HG02885 (cell line): ENCODE measurements around the gene TRIM32.
A peak's percentile ranks its signal among the peaks of the same experiment; 100 is the strongest.

ENCODE experiments used
- ATAC-seq: cut with Tn5 transposase; IDR thresholded peaks from one replicate; pipeline ENCODE4 v1.9.1; 2021; ENCODE audit warnings: mild to moderate bottlenecking; ENCODE audit not compliant: unreplicated experiment, poor library complexity

TRIM32 gene

GRCh38 chr9:116703634-116704033 is 16.5 kb downstream of the TRIM32 start:
- ATAC-seq, result no peak

- ATAC-seq, result no peak
These were observed 17.4 kb downstream of the TRIM32 start for GRCh38 chr9:116704470-116704869.

GRCh38 chr9:116705531-116705930 is 18.4 kb downstream of the TRIM32 start:
- ATAC-seq, result no peak

GRCh38 chr9:116706310-116707290 is 19.5 kb downstream of the TRIM32 start:
- no peak for ATAC-seq

GRCh38 chr9:116712781-116713180 is 25.7 kb downstream of the TRIM32 start:
- no peak for ATAC-seq

- ATAC-seq, result no peak
These were observed 26.2 kb downstream of the TRIM32 start for GRCh38 chr9:116713271-116713670.

GRCh38 chr9:116715751-116716150 is 28.6 kb downstream of the TRIM32 start:
- ATAC-seq, result no peak

GRCh38 chr9:116716438-116716837 is 29.3 kb downstream of the TRIM32 start:
- ATAC-seq, result no peak

GRCh38 chr9:116717150-116717549 is 30.0 kb downstream of the TRIM32 start:
- ATAC-seq, result no peak

GRCh38 chr9:116718111-116718510 is 31.0 kb downstream of the TRIM32 start:
- ATAC-seq, result no peak

GRCh38 chr9:116720111-116720510 is 33.0 kb downstream of the TRIM32 start:
- ATAC-seq, result no peak

- ATAC-seq, result no peak
These were observed 34.3 kb downstream of the TRIM32 start for GRCh38 chr9:116721411-116721810.

GRCh38 chr9:116721944-116722343 is 34.8 kb downstream of the TRIM32 start:
- no peak for ATAC-seq

- no peak for ATAC-seq
These were observed 37.0 kb downstream of the TRIM32 start for GRCh38 chr9:116724123-116724522.

- ATAC-seq, result no peak
These were observed 39.5 kb downstream of the TRIM32 start for GRCh38 chr9:116726602-116727001.

- no peak for ATAC-seq
These were observed 46.0 kb downstream of the TRIM32 start for GRCh38 chr9:116733010-116733641.

GRCh38 chr9:116736399-116737151 is 49.5 kb downstream of the TRIM32 start:
- ATAC-seq, result no peak

- peak; percentile 81 for ATAC-seq
These were observed 50.0 kb downstream of the TRIM32 start for GRCh38 chr9:116737152-116737546.

- no peak for ATAC-seq
These were observed 54.1 kb downstream of the TRIM32 start for GRCh38 chr9:116741086-116741740.

GRCh38 chr9:116741742-116742141 is 54.6 kb downstream of the TRIM32 start:
- no peak for ATAC-seq
